Breast epithelium (tissue), 3 donors: ENCODE data around the gene FANCC.

Experiments
- POLR2A ChIP-seq: fragments of 450-650 bp; IDR thresholded peaks from one replicate; pipeline ENCODE4 v1.6.1; 2016; ENCODE audit warnings: antibody characterized with exemption, mild to moderate bottlenecking, moderate library complexity
- POLR2AphosphoS5 ChIP-seq, 3 donors: sonication (generic); formaldehyde crosslinking; IDR thresholded peaks; one replicate each; pipeline ENCODE4 v1.6.1; 2017; ENCODE audit warnings: antibody characterized with exemption in 3 of 3
- TF ChIP-seq, protein P1 (sequence below), 3 donors: fragments of 450-650 bp; IDR thresholded peaks; one replicate each; pipeline ENCODE4 v1.5.1; 2016 to 2017; ENCODE audit warnings: antibody characterized with exemption in 3 of 3, mild to moderate bottlenecking in 3 of 3, moderate library complexity in 3 of 3

- TF ChIP-seq POLR2A (no peak), POLR2AphosphoS5 (IDR thresholded peaks at IDR 0.05) (no peak)
- TF ChIP-seq, protein P1, sequence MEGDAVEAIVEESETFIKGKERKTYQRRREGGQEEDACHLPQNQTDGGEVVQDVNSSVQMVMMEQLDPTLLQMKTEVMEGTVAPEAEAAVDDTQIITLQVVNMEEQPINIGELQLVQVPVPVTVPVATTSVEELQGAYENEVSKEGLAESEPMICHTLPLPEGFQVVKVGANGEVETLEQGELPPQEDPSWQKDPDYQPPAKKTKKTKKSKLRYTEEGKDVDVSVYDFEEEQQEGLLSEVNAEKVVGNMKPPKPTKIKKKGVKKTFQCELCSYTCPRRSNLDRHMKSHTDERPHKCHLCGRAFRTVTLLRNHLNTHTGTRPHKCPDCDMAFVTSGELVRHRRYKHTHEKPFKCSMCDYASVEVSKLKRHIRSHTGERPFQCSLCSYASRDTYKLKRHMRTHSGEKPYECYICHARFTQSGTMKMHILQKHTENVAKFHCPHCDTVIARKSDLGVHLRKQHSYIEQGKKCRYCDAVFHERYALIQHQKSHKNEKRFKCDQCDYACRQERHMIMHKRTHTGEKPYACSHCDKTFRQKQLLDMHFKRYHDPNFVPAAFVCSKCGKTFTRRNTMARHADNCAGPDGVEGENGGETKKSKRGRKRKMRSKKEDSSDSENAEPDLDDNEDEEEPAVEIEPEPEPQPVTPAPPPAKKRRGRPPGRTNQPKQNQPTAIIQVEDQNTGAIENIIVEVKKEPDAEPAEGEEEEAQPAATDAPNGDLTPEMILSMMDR (IDR thresholded peaks at IDR 0.05) = no peak
Observed at GRCh38 chr9:95103871-95104580, 213.5 kb downstream of the FANCC start.
